ENCODE data around the gene LSM14A.

Gene LSM14A

GRCh38 chr19:34243876-34244578 is 71.7 kb downstream of the LSM14A start (continued):
- no peak for TF ChIP-seq INSM2 (tag by site-specific recombination; IDR thresholded peaks at IDR 0.05)
- no peak for TF ChIP-seq OVOL3 (tag by site-specific recombination; IDR thresholded peaks at IDR 0.05)
- 0 out of 2 replicates have a peak, but pooled peaks have one; percentile 2 for TF ChIP-seq SP7 (tag by site-specific recombination; IDR thresholded peaks at IDR 0.05)
- no peak for TF ChIP-seq PRDM2 (tag by site-specific recombination; IDR thresholded peaks at IDR 0.05; ENCODE audit: borderline replicate concordance)
- no peak for TF ChIP-seq ZNF214 (tag by site-specific recombination; IDR thresholded peaks at IDR 0.05; ENCODE audit: borderline replicate concordance)
- no peak for TF ChIP-seq YY2 (tag by site-specific recombination; IDR thresholded peaks at IDR 0.05)
- TF ChIP-seq ZNF311 (tag by site-specific recombination; IDR thresholded peaks at IDR 0.05; ENCODE audit: borderline replicate concordance): no peak
- no peak for TF ChIP-seq OSR2 (tag by site-specific recombination; IDR thresholded peaks at IDR 0.05)
- TF ChIP-seq PRDM10 (tag by site-specific recombination; IDR thresholded peaks at IDR 0.05): peak; percentile 71
- TF ChIP-seq ZNF610 (tag by site-specific recombination; IDR thresholded peaks at IDR 0.05; ENCODE audit: borderline replicate concordance): no peak
- no peak for TF ChIP-seq HOXD13 (CRISPR knock-in tag; IDR thresholded peaks at IDR 0.05; ENCODE audit: borderline replicate concordance)
- 0 out of 2 replicates have a peak, but pooled peaks have one; percentile 4 for TF ChIP-seq ZNF398 (tag by site-specific recombination; IDR thresholded peaks at IDR 0.05)
- TF ChIP-seq ZNF600 (tag by site-specific recombination; IDR thresholded peaks at IDR 0.05): peak; percentile 82; the same call in 1 of the 2 replicates
- TF ChIP-seq ZNF202 (tag by site-specific recombination; IDR thresholded peaks at IDR 0.05; ENCODE audit: borderline replicate concordance): no peak
- no peak for TF ChIP-seq ZNF704 (tag by site-specific recombination; IDR thresholded peaks at IDR 0.05)
- no peak for TF ChIP-seq ZSCAN18 (tag by site-specific recombination; IDR thresholded peaks at IDR 0.05)
- TF ChIP-seq ZNF366 (tag by site-specific recombination; conservative IDR thresholded peaks at IDR 0.05): no peak; the same call in 1 of the 2 replicates
- no peak for TF ChIP-seq ZBTB44 (tag by site-specific recombination; IDR thresholded peaks at IDR 0.05)
- no peak for TF ChIP-seq ZNF514 (tag by site-specific recombination; IDR thresholded peaks at IDR 0.05)
- peak; percentile 30; the same call in 1 of the 2 replicates for TF ChIP-seq ZBTB17 (tag by site-specific recombination; IDR thresholded peaks at IDR 0.05)
- 0 out of 2 replicates have a peak, but pooled peaks have one; percentile 42 for TF ChIP-seq BCL11A (tag by site-specific recombination; IDR thresholded peaks at IDR 0.05; ENCODE audit: low read depth)
